ENCODE data around the gene HTT. TPM values are rescaled to one million over a fixed set of nuclear protein-coding genes. Genes with fewer than 3 reads are reported as not detected.

The HTT gene
- total and polyA plus RNA-seq, 4 donors: 8.6 to 39.8 (median 16.4) TPM

DNA sequence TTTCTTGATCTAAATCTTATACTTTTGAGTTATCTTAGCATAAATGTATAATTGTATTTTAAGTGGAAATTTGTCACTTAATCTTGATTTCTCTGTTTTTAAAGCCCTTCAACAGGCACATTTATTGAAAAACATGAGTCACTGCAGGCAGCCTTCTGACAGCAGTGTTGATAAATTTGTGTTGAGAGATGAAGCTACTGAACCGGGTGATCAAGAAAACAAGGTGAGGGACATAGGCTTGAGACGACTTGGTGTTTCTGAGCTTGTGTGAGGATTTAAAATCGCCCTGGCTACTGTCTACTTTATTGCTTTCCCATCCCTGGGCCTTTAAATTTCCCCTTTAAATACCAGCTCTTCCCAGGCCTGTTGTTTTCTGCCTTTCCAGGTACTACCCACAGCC, 55.7 kb downstream of the HTT start:
- DNase-seq (ENCODE audit: low spot score): no peak
- H3K4me3 ChIP-seq (ENCODE audit: low read depth in 1 of 3, low read length in 3 of 3): no peak overlapping the region
- H3K4me1 ChIP-seq (ENCODE audit: control insufficient read depth in 4 of 4, insufficient read depth in 4 of 4, low read length in 3 of 4): peaks cover 0 to 9% (median 5%) of the 10 kb centered on the region in 4 donors
- 88% methylated on average over 3 of the region's 3 CpGs for WGBS
- no peak overlapping the region for H3K9ac ChIP-seq (ENCODE audit: low read depth in 1 of 2, low read length in 2 of 2)
- TF ChIP-seq, protein P1, sequence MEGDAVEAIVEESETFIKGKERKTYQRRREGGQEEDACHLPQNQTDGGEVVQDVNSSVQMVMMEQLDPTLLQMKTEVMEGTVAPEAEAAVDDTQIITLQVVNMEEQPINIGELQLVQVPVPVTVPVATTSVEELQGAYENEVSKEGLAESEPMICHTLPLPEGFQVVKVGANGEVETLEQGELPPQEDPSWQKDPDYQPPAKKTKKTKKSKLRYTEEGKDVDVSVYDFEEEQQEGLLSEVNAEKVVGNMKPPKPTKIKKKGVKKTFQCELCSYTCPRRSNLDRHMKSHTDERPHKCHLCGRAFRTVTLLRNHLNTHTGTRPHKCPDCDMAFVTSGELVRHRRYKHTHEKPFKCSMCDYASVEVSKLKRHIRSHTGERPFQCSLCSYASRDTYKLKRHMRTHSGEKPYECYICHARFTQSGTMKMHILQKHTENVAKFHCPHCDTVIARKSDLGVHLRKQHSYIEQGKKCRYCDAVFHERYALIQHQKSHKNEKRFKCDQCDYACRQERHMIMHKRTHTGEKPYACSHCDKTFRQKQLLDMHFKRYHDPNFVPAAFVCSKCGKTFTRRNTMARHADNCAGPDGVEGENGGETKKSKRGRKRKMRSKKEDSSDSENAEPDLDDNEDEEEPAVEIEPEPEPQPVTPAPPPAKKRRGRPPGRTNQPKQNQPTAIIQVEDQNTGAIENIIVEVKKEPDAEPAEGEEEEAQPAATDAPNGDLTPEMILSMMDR (IDR thresholded peaks at IDR 0.05; ENCODE audit: low read depth, low read length, missing input control): no peak
- TF ChIP-seq NR2F2 (IDR thresholded peaks at IDR 0.05) (no peak), RAD21 (IDR thresholded peaks at IDR 0.05) (no peak), FOXA1 (IDR thresholded peaks at IDR 0.05) (no peak), GABPA (IDR thresholded peaks at IDR 0.05 in 1 of 2, conservative IDR thresholded peaks at IDR 0.05 in 1 of 2) (no peak), HNF4A (conservative IDR thresholded peaks at IDR 0.05) (no peak), TAF1 (conservative IDR thresholded peaks at IDR 0.05) (no peak), SP1 (IDR thresholded peaks at IDR 0.05) (no peak), YY1 (IDR thresholded peaks at IDR 0.05) (no peak), JUND (IDR thresholded peaks at IDR 0.05) (no peak), HNF4G (IDR thresholded peaks at IDR 0.05) (no peak), EGR1 (IDR thresholded peaks at IDR 0.05; ENCODE audit: low read depth in 2 of 2) (no peak), RXRA (IDR thresholded peaks at IDR 0.05) (no peak), FOXA2 (IDR thresholded peaks at IDR 0.05) (no peak)
- TF ChIP-seq, protein P2, sequence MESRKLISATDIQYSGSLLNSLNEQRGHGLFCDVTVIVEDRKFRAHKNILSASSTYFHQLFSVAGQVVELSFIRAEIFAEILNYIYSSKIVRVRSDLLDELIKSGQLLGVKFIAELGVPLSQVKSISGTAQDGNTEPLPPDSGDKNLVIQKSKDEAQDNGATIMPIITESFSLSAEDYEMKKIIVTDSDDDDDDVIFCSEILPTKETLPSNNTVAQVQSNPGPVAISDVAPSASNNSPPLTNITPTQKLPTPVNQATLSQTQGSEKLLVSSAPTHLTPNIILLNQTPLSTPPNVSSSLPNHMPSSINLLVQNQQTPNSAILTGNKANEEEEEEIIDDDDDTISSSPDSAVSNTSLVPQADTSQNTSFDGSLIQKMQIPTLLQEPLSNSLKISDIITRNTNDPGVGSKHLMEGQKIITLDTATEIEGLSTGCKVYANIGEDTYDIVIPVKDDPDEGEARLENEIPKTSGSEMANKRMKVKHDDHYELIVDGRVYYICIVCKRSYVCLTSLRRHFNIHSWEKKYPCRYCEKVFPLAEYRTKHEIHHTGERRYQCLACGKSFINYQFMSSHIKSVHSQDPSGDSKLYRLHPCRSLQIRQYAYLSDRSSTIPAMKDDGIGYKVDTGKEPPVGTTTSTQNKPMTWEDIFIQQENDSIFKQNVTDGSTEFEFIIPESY (IDR thresholded peaks at IDR 0.05): no peak
- TF ChIP-seq, protein P3, sequence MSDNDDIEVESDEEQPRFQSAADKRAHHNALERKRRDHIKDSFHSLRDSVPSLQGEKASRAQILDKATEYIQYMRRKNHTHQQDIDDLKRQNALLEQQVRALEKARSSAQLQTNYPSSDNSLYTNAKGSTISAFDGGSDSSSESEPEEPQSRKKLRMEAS (IDR thresholded peaks at IDR 0.05): no peak
- TF ChIP-seq, protein P4, sequence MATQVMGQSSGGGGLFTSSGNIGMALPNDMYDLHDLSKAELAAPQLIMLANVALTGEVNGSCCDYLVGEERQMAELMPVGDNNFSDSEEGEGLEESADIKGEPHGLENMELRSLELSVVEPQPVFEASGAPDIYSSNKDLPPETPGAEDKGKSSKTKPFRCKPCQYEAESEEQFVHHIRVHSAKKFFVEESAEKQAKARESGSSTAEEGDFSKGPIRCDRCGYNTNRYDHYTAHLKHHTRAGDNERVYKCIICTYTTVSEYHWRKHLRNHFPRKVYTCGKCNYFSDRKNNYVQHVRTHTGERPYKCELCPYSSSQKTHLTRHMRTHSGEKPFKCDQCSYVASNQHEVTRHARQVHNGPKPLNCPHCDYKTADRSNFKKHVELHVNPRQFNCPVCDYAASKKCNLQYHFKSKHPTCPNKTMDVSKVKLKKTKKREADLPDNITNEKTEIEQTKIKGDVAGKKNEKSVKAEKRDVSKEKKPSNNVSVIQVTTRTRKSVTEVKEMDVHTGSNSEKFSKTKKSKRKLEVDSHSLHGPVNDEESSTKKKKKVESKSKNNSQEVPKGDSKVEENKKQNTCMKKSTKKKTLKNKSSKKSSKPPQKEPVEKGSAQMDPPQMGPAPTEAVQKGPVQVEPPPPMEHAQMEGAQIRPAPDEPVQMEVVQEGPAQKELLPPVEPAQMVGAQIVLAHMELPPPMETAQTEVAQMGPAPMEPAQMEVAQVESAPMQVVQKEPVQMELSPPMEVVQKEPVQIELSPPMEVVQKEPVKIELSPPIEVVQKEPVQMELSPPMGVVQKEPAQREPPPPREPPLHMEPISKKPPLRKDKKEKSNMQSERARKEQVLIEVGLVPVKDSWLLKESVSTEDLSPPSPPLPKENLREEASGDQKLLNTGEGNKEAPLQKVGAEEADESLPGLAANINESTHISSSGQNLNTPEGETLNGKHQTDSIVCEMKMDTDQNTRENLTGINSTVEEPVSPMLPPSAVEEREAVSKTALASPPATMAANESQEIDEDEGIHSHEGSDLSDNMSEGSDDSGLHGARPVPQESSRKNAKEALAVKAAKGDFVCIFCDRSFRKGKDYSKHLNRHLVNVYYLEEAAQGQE (IDR thresholded peaks at IDR 0.05): no peak
- TF ChIP-seq, protein P5, sequence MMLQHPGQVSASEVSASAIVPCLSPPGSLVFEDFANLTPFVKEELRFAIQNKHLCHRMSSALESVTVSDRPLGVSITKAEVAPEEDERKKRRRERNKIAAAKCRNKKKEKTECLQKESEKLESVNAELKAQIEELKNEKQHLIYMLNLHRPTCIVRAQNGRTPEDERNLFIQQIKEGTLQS (IDR thresholded peaks at IDR 0.05): no peak
- no peak overlapping the region for H3K27ac ChIP-seq (ENCODE audit: low read depth in 1 of 2, low read length in 2 of 2)
- no peaks in the 10 kb centered on the region for H3K27me3 ChIP-seq (ENCODE audit: control insufficient read depth in 4 of 4, insufficient read depth in 4 of 4, low read length in 3 of 4)
- H3K9me3 ChIP-seq (ENCODE audit: control insufficient read depth in 4 of 4, low read length in 3 of 4): no peaks in the 10 kb centered on the region
- peaks cover 18 to 73% (median 44%) of the 10 kb centered on the region in 4 donors for H3K36me3 ChIP-seq (ENCODE audit: control insufficient read depth in 4 of 4, insufficient read depth in 3 of 4, low read depth in 1 of 4, low read length in 3 of 4)
